GM18505 (cell line): ENCODE data around the gene TRIM41.
"Not testable (repeated sequence)": the region's sequence is repeated elsewhere in the genome, so short reads cannot be mapped to it uniquely, and the experiment has no call there.

ENCODE experiments used
- ATAC-seq: cut with Tn5 transposase; IDR thresholded peaks from one replicate; pipeline ENCODE4 v1.9.1; 2021; ENCODE audit not compliant: unreplicated experiment
- POLR2A ChIP-seq: IDR thresholded peaks from 4 replicates; pipeline ENCODE4 v1.6.1; 2011; ENCODE audit warnings: borderline replicate concordance; ENCODE audit not compliant: insufficient read depth, insufficient read length; ENCODE audit errors: extremely low read depth

TRIM41 gene

GRCh38 chr5:181211208-181211607, 11.9 kb upstream of the TRIM41 start:
- no peak for TF ChIP-seq POLR2A
- ATAC-seq, result no peak

GRCh38 chr5:181212080-181212479, 11.0 kb upstream of the TRIM41 start:
- ATAC-seq, result no peak
- TF ChIP-seq POLR2A, result no peak

GRCh38 chr5:181212934-181213333, 10.1 kb upstream of the TRIM41 start:
- TF ChIP-seq POLR2A, result no peak
- no peak for ATAC-seq

- not testable (repeated sequence) for ATAC-seq
Measured at GRCh38 chr5:181214249-181214648, 8.8 kb upstream of the TRIM41 start.

- ATAC-seq, result no peak
- TF ChIP-seq POLR2A, result no peak
Measured at GRCh38 chr5:181215997-181216989, 6.8 kb upstream of the TRIM41 start.

GRCh38 chr5:181217111-181217802, 5.8 kb upstream of the TRIM41 start:
- ATAC-seq, result peak; percentile 26
- no peak for TF ChIP-seq POLR2A

DNA sequence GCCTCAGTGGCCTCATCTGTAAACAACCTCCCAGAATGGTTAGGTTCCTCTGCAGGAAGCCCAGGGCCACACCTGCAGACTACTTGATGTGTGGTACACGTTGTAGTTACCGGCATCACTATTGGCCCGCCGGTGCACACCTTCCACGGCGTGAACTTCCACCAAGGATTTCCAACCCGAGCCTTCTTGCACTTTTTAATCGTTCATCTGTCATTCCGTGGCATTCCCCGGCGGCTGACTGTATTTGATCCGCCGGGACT, 5.3 kb upstream of the TRIM41 start:
- TF ChIP-seq POLR2A, result no peak

GRCh38 chr5:181218795-181219124, 4.3 kb upstream of the TRIM41 start:
- TF ChIP-seq POLR2A, result no peak
- no peak for ATAC-seq

More for the DNA sequence above, 5.3 kb upstream of the TRIM41 start:
- ATAC-seq, result peak; percentile 18

DNA sequence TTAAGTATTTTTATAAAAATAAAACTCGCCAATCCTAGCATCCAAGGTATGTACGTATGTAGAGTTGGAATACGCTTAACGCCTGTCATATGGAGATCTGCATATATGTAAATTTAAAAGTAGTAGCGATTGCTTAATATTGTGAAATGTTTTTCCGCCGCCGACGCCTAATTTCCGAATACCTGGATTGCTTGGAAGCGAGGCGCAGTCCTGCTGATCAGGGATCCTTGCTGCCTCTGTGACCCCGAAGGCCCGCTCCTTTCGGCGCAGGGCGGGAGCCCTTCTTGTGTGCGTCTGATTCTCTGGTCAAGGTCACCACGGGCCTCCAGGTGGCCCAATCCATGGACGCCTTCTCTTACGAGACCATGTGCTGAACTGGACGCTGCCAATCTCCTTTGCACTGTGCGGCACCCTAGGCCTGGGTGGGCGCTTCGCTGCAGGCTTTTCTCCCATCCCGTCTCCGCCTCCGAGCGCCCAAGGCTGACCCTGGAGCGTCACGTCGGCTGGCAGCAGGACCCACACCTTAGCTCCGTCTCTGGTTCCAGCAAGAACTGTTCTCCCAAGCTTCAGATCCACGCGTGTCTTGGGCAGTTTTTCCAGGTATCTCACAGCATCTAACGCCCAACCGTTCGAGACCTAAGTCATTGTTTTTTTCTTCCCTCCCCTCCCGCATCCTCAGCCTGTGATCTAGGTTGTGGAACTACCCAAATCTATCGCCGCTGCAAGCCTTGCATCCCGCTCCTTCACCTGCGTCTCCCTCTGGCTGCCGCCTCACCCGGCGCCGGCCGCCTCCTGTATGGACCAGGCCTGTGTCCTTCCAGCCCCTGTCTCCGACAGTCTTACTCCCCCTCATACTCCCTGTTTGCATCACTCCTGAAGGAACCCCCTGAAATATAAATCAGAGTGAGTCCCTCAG, 3.6 kb upstream of the TRIM41 start:
- TF ChIP-seq POLR2A, result no peak
- no peak for ATAC-seq

DNA sequence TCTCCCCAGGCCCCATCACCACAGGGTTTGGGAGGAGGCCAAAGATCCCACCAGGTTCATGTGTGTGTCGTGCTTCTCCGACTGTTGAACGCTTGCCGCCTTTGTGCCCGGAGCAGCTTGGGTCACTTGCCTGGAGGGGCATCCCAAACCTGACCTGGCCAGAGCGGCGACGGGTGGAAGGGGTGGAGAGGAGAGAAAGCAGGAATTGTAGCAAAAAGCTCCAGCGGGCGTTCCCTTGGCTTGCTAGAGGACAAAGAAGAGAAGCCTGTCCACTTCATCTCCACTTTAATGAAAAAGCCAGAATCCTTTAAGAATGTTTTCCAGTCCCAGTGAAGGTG, 2.9 kb upstream of the TRIM41 start:
- ATAC-seq, result no peak
- no peak for TF ChIP-seq POLR2A

GRCh38 chr5:181221105-181221791, 1.8 kb upstream of the TRIM41 start:
- ATAC-seq, result no peak
- TF ChIP-seq POLR2A, result no peak

DNA sequence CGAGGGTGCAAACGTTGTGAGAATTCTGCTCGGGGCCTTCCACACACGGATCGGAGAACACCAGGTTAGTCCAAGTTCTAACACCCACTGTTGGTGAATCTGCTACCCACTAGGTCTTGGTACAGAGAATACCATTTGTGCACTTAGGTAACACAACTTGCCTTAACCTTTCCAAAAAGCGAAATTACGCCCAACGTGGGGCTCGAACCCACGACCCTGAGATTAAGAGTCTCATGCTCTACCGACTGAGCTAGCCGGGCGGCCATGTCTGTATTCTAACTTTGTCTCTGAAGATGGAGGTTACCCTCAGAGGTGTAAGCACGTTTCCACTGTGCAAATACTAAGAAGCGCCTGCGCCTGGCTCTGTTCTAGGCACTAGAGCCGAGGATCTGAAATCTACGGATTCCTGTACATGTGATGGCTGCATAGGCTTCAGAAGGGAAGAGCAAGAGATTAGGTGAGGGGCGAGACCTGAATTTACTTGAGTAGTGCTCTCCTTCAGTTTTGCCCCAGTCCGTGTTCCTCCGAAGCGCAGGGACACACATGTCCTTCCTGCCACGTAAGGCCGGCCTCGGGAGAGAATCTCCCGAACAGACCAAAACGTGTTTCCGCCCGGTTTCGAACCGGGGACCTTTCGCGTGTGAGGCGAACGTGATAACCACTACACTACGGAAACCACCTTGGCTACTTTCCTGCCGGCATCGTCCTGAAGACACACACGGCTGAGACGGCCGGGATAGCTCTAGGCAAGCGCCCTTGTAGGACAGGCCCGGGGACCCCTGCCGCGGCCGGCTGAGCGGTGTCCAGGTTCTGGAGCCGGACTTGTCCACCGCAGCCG, 1.1 kb upstream of the TRIM41 start:
- ATAC-seq, result peak; percentile 21

More for the DNA sequence above, 1.1 kb upstream of the TRIM41 start:
- TF ChIP-seq POLR2A, result peak; percentile 47
